ENCODE data around the gene C8A.

Gene C8A

DNA sequence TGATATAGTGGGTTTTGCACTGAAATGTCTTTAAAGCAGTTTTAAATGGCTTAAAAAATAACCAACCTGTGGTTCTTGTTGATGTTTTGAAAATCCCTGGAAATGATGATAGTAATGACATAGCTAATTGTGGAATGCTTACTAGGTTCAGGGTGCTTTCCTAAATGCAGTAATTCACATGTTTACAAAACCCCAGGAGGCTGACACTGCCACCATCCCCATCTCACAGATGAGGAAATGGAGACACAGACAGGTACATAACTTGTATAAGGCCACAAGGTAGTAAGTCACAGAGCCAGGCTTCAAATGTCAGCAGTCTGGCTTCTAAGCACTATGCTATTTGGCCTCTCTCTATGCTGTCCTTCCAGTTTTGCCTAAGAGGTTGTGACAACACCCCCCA, 70.6 kb downstream of the C8A start:
- no peak overlapping the region for H3K4me3 ChIP-seq (ENCODE audit: low read depth, low read length)
- no peaks in the 10 kb centered on the region for H3K9me3 ChIP-seq (ENCODE audit: control insufficient read depth, insufficient read depth, low read length)
- no peak overlapping the region for H3K27ac ChIP-seq (ENCODE audit: low read depth, low read length)
- no peak overlapping the region for H3K9ac ChIP-seq (ENCODE audit: low read depth, low read length)
- peaks cover 18% of the 10 kb centered on the region for H3K4me1 ChIP-seq (ENCODE audit: control insufficient read depth, insufficient read depth, low read length)
- no peaks in the 10 kb centered on the region for H3K27me3 ChIP-seq (ENCODE audit: control insufficient read depth, insufficient read depth, low read length)
- H3K36me3 ChIP-seq (ENCODE audit: control insufficient read depth, insufficient read depth, low read length) = no peaks in the 10 kb centered on the region

DNA sequence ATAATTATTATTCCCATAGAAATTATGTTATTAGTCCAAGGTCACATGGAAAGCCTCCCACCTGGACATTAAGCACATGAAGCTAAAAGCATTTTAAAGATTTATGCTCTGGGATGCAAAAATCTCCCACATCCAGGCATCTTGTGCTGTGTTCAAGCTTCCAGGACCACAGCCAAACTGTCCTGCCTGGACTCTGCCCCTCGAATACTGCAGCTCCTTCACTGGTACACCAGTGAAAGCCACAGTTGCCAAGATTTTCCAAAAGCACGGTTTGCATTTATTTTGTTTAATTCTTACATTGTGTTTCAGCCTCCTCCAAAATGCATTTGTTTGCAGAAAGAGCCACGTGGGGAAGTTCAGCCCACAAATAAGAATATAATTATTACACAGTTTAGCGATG, 72.6 kb downstream of the C8A start:
- Histone ChIP-seq H3K36me3 (ENCODE audit: control insufficient read depth, insufficient read depth, low read length) (no peaks in the 10 kb centered on the region), H3K9ac (ENCODE audit: low read depth, low read length) (no peak overlapping the region), H3K4me1 (ENCODE audit: control insufficient read depth, insufficient read depth, low read length) (peaks cover 29% of the 10 kb centered on the region), H3K9me3 (ENCODE audit: control insufficient read depth, insufficient read depth, low read length) (no peaks in the 10 kb centered on the region), H3K27me3 (ENCODE audit: control insufficient read depth, insufficient read depth, low read length) (no peaks in the 10 kb centered on the region), H3K4me3 (ENCODE audit: low read depth, low read length) (no peak overlapping the region), H3K27ac (ENCODE audit: low read depth, low read length) (no peak overlapping the region)

- Histone ChIP-seq H3K27ac (ENCODE audit: low read depth, low read length) (no peak overlapping the region), H3K4me1 (ENCODE audit: control insufficient read depth, insufficient read depth, low read length) (peaks cover 29% of the 10 kb centered on the region), H3K4me3 (ENCODE audit: low read depth, low read length) (no peak overlapping the region), H3K9ac (ENCODE audit: low read depth, low read length) (no peak overlapping the region), H3K9me3 (ENCODE audit: control insufficient read depth, insufficient read depth, low read length) (no peaks in the 10 kb centered on the region), H3K27me3 (ENCODE audit: control insufficient read depth, insufficient read depth, low read length) (no peaks in the 10 kb centered on the region), H3K36me3 (ENCODE audit: control insufficient read depth, insufficient read depth, low read length) (no peaks in the 10 kb centered on the region)
Measured at GRCh38 chr1:56927986-56928385, 73.4 kb downstream of the C8A start.

- H3K27ac ChIP-seq (ENCODE audit: low read depth, low read length) = no peak overlapping the region
- no peak overlapping the region for H3K4me3 ChIP-seq (ENCODE audit: low read depth, low read length)
- no peak overlapping the region for H3K9ac ChIP-seq (ENCODE audit: low read depth, low read length)
- H3K9me3 ChIP-seq (ENCODE audit: control insufficient read depth, insufficient read depth, low read length) = no peaks in the 10 kb centered on the region
- no peaks in the 10 kb centered on the region for H3K27me3 ChIP-seq (ENCODE audit: control insufficient read depth, insufficient read depth, low read length)
- H3K4me1 ChIP-seq (ENCODE audit: control insufficient read depth, insufficient read depth, low read length) = peaks cover 26% of the 10 kb centered on the region
- H3K36me3 ChIP-seq (ENCODE audit: control insufficient read depth, insufficient read depth, low read length) = no peaks in the 10 kb centered on the region
Measured at GRCh38 chr1:56929492-56929891, 74.9 kb downstream of the C8A start.

DNA sequence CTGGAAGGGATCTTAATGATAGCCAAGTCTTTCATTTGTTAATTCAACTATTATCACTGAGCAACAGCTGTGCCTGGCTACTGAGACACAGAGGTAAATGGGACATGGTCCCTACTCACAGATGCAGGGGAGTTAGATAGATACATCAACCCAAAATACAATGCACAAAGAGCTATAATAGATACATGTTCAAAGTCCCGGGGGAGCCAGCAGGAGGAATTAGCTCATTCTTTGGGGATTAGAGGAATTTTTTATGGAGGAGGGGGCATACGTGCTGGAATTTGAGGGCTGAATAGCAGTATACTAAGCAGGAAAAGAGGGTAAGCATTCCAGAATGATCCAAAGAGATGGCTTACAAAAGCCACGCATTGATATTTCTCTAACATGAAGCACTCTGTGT, 76.6 kb downstream of the C8A start:
- Histone ChIP-seq H3K27me3 (ENCODE audit: control insufficient read depth, insufficient read depth, low read length) (no peaks in the 10 kb centered on the region), H3K4me1 (ENCODE audit: control insufficient read depth, insufficient read depth, low read length) (peaks cover 19% of the 10 kb centered on the region), H3K36me3 (ENCODE audit: control insufficient read depth, insufficient read depth, low read length) (no peaks in the 10 kb centered on the region), H3K9ac (ENCODE audit: low read depth, low read length) (no peak overlapping the region), H3K4me3 (ENCODE audit: low read depth, low read length) (no peak overlapping the region), H3K27ac (ENCODE audit: low read depth, low read length) (no peak overlapping the region), H3K9me3 (ENCODE audit: control insufficient read depth, insufficient read depth, low read length) (no peaks in the 10 kb centered on the region)

DNA sequence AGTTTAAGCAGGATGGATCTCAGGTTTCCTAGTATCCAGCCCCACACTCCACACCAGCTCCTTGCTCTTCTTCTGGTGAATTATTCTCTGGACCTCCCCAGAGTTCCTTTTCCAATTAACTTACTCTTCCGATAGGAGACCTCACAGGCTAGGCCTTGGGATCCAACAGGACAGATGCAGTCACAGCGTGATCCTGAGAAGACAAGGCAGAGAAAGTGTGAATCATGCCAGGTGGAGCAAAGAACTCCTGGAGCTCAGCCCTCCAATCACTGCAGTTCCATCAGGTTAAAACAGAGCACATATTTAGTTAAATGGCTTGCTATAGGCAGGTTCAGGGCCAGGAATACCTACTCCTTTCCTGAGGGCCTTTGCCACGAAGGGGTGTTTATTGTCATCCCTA, 77.1 kb downstream of the C8A start:
- Histone ChIP-seq H3K27ac (ENCODE audit: low read depth, low read length) (no peak overlapping the region), H3K4me1 (ENCODE audit: control insufficient read depth, insufficient read depth, low read length) (peaks cover 19% of the 10 kb centered on the region), H3K9ac (ENCODE audit: low read depth, low read length) (no peak overlapping the region), H3K4me3 (ENCODE audit: low read depth, low read length) (no peak overlapping the region), H3K36me3 (ENCODE audit: control insufficient read depth, insufficient read depth, low read length) (no peaks in the 10 kb centered on the region), H3K27me3 (ENCODE audit: control insufficient read depth, insufficient read depth, low read length) (no peaks in the 10 kb centered on the region), H3K9me3 (ENCODE audit: control insufficient read depth, insufficient read depth, low read length) (no peaks in the 10 kb centered on the region)

DNA sequence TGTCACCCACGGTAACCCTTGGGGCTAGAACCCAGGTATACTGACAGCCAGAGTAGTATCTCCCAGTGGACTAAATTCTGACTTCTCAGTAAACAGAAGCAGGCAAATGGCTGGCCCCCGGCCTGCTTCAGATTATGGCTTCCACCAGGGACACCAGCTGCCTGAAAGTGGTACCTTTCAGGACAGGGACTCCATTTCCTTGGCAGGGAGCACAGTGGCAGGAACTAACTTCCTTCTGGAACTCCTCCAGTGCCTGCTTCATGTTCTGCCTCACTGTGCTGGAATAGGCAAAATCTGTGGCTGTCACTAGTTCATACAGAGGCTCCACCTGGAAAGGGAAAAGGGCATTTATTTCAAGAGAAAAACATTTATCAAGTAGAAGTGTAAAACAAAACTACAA, 78.6 kb downstream of the C8A start:
- Histone ChIP-seq H3K9me3 (ENCODE audit: control insufficient read depth, insufficient read depth, low read length) (no peaks in the 10 kb centered on the region), H3K36me3 (ENCODE audit: control insufficient read depth, insufficient read depth, low read length) (no peaks in the 10 kb centered on the region), H3K27me3 (ENCODE audit: control insufficient read depth, insufficient read depth, low read length) (no peaks in the 10 kb centered on the region), H3K4me3 (ENCODE audit: low read depth, low read length) (no peak overlapping the region), H3K9ac (ENCODE audit: low read depth, low read length) (no peak overlapping the region), H3K27ac (ENCODE audit: low read depth, low read length) (no peak overlapping the region), H3K4me1 (ENCODE audit: control insufficient read depth, insufficient read depth, low read length) (peaks cover 19% of the 10 kb centered on the region)

- no peaks in the 10 kb centered on the region for H3K27me3 ChIP-seq (ENCODE audit: control insufficient read depth, insufficient read depth, low read length)
- H3K9me3 ChIP-seq (ENCODE audit: control insufficient read depth, insufficient read depth, low read length) = no peaks in the 10 kb centered on the region
- no peak overlapping the region for H3K9ac ChIP-seq (ENCODE audit: low read depth, low read length)
- H3K4me1 ChIP-seq (ENCODE audit: control insufficient read depth, insufficient read depth, low read length) = peaks cover 19% of the 10 kb centered on the region
- H3K36me3 ChIP-seq (ENCODE audit: control insufficient read depth, insufficient read depth, low read length) = no peaks in the 10 kb centered on the region
- H3K27ac ChIP-seq (ENCODE audit: low read depth, low read length) = no peak overlapping the region
- H3K4me3 ChIP-seq (ENCODE audit: low read depth, low read length) = no peak overlapping the region
Measured at GRCh38 chr1:56933606-56934005, 79.0 kb downstream of the C8A start.

DNA sequence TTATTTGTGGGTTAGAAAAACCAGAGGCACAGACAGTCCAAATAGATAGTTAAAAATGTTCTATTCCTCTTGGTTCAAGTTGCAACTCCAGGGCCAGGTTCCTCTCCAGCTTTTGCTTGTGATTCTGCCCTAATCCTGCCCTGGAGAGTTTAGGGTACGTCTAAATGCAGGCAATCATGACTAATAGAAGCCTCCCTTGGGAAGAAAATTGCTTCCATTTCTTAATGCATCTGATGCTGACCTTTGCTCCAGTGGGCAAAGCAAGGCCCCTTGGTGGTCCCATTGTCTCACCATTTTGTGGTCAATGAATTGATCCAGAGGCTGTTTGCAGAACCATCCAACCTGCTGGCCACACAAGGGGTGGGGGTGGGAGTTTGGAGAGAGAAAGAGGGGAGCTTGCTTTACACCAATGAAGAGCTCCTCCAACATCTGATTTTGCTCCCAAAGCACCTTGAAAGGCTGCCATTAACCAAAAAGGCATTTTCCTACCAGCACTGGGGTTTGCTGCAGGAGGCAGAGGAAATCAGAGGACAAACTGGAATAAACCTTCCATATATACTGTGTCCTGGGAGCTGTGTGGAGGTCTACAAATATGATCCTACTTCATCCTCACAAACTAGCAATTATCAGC, 79.9 kb downstream of the C8A start:
- Histone ChIP-seq H3K27ac (ENCODE audit: low read depth, low read length) (no peak overlapping the region), H3K4me3 (ENCODE audit: low read depth, low read length) (no peak overlapping the region)

DNA sequence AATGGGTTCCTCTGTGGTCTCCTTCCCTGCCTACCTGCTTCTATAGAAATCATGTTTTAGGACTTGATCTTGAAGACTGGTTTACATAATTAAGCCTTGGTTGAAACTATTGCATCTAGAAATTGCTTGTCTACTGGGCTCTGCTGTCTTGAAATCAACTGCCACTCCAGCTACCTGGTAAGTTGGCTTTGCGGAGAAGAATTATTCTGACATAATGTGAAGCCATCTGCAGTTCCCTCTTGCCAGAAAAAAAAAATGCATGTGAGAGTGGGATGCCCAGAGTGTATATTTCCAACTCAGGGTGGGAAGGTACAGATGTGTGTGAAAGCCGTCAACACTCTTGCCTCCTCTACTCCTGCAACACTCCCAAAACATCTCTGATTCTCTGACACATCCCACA, 84.0 kb downstream of the C8A start:
- Histone ChIP-seq H3K27ac (ENCODE audit: low read depth, low read length) (no peak overlapping the region), H3K9me3 (ENCODE audit: control insufficient read depth, insufficient read depth, low read length) (no peaks in the 10 kb centered on the region), H3K27me3 (ENCODE audit: control insufficient read depth, insufficient read depth, low read length) (no peaks in the 10 kb centered on the region), H3K9ac (ENCODE audit: low read depth, low read length) (no peak overlapping the region), H3K4me3 (ENCODE audit: low read depth, low read length) (no peak overlapping the region), H3K4me1 (ENCODE audit: control insufficient read depth, insufficient read depth, low read length) (peaks cover 18% of the 10 kb centered on the region), H3K36me3 (ENCODE audit: control insufficient read depth, insufficient read depth, low read length) (no peaks in the 10 kb centered on the region)

More for the DNA sequence above, 79.9 kb downstream of the C8A start:
- H3K9ac ChIP-seq (ENCODE audit: low read depth, low read length) = no peak overlapping the region
- no peaks in the 10 kb centered on the region for H3K27me3 ChIP-seq (ENCODE audit: control insufficient read depth, insufficient read depth, low read length)
- no peaks in the 10 kb centered on the region for H3K36me3 ChIP-seq (ENCODE audit: control insufficient read depth, insufficient read depth, low read length)
- H3K4me1 ChIP-seq (ENCODE audit: control insufficient read depth, insufficient read depth, low read length) = peaks cover 27% of the 10 kb centered on the region
- H3K9me3 ChIP-seq (ENCODE audit: control insufficient read depth, insufficient read depth, low read length) = no peaks in the 10 kb centered on the region

GRCh38 chr1:56939209-56939608, 84.6 kb downstream of the C8A start:
- Histone ChIP-seq H3K27ac (ENCODE audit: low read depth, low read length) (no peak overlapping the region), H3K36me3 (ENCODE audit: control insufficient read depth, insufficient read depth, low read length) (no peaks in the 10 kb centered on the region), H3K4me3 (ENCODE audit: low read depth, low read length) (no peak overlapping the region), H3K9ac (ENCODE audit: low read depth, low read length) (no peak overlapping the region), H3K9me3 (ENCODE audit: control insufficient read depth, insufficient read depth, low read length) (no peaks in the 10 kb centered on the region), H3K27me3 (ENCODE audit: control insufficient read depth, insufficient read depth, low read length) (no peaks in the 10 kb centered on the region), H3K4me1 (ENCODE audit: control insufficient read depth, insufficient read depth, low read length) (peaks cover 18% of the 10 kb centered on the region)

GRCh38 chr1:56940039-56940438, 85.4 kb downstream of the C8A start:
- H3K27me3 ChIP-seq (ENCODE audit: control insufficient read depth, insufficient read depth, low read length) = no peaks in the 10 kb centered on the region
- H3K4me3 ChIP-seq (ENCODE audit: low read depth, low read length) = no peak overlapping the region
- no peak overlapping the region for H3K27ac ChIP-seq (ENCODE audit: low read depth, low read length)
- no peak overlapping the region for H3K9ac ChIP-seq (ENCODE audit: low read depth, low read length)
- peaks cover 12% of the 10 kb centered on the region for H3K4me1 ChIP-seq (ENCODE audit: control insufficient read depth, insufficient read depth, low read length)
- no peaks in the 10 kb centered on the region for H3K36me3 ChIP-seq (ENCODE audit: control insufficient read depth, insufficient read depth, low read length)
- no peaks in the 10 kb centered on the region for H3K9me3 ChIP-seq (ENCODE audit: control insufficient read depth, insufficient read depth, low read length)
